GM12878 (cell line): ENCODE measurements around the gene CDCA5. TPM values are rescaled to one million over a fixed set of nuclear protein-coding genes. Genes with fewer than 3 reads are reported as not detected.

Experiments used
- ATAC-seq: fragments of 200-7000 bp; cut with Tn5 transposase; 3 replicates; pipeline ENCODE4 v1.9.1; 2020; ENCODE audit warnings: mild to moderate bottlenecking, moderate library complexity
- BruUV-seq: library from RNA; stranded (reverse); fragments of 400-500 nt; replicated peaks from 2 replicates; lab custom pipeline; 2021; lab: Mats Ljungman, UMichigan
- CTCF ChIA-PET: fragments of 300-600 bp; sonication (Branson Sonifier 250); formaldehyde crosslinking; extraction: SDS; loops from one replicate; lab custom pipeline; 2021; ENCODE audit warnings: inconsistent platforms; lab: Yijun Ruan, JAX
- POLR2A ChIA-PET: fragments of 350-600 bp; formaldehyde crosslinking; extraction: SDS; loops from one replicate; lab custom pipeline; 2021; ENCODE audit warnings: inconsistent platforms; lab: Charles Lee
- RAD21 ChIA-PET: fragments of 300-600 bp; sonication (Branson Sonifier 250); formaldehyde crosslinking; loops from one replicate; lab custom pipeline; 2023; ENCODE audit warnings: antibody characterized with exemption; ENCODE audit not compliant: unreplicated experiment; lab: Charles Lee
- SMC1A ChIA-PET: fragments of 300-600 bp; sonication (Branson Sonifier 250); formaldehyde crosslinking; loops from one replicate; lab custom pipeline; 2023; ENCODE audit not compliant: unreplicated experiment, uncharacterized antibody; lab: Charles Lee
- DNase-seq: peaks from one replicate; pipeline ENCODE4 v3.0.0-alpha.2; 2011; ENCODE audit warnings: low read depth, low spot score
- FAIRE-seq: peaks from 3 replicates; lab custom pipeline; 2011; peaks lifted over from hg19 to GRCh38; lab: Jason Lieb, UNC
- H2AFZ ChIP-seq: 2 replicates; pipeline ENCODE4 v1.6.0; 2011; ENCODE audit warnings: low read depth, low read length, control low read depth; ENCODE audit not compliant: control insufficient read depth
- H3K27ac ChIP-seq: 2 replicates; pipeline ENCODE4 v1.5.1; 2011; ENCODE audit warnings: control low read depth; ENCODE audit not compliant: control insufficient read depth, insufficient read depth
- H3K27me3 ChIP-seq, 2 experiments: replicated peaks in 1 of 2; 2 replicates each; pipeline versions ENCODE4 v1.6.0 to v1.6.1; 2011; ENCODE audit warnings: low read length in 1 of 2; ENCODE audit not compliant: control insufficient read depth in 2 of 2, insufficient read depth in 2 of 2
- H3K36me3 ChIP-seq, 2 experiments: 2 replicates each; pipeline ENCODE4 v1.5.1; 2011; ENCODE audit warnings: low read length in 1 of 2; ENCODE audit not compliant: control insufficient read depth in 2 of 2, insufficient read depth in 2 of 2
- H3K4me1 ChIP-seq: 2 replicates; pipeline ENCODE4 v1.6.1; 2011; ENCODE audit warnings: mild to moderate bottlenecking, low read length, moderate library complexity, mixed read lengths; ENCODE audit not compliant: control insufficient read depth, insufficient read depth
- H3K4me2 ChIP-seq: 2 replicates; pipeline ENCODE4 v1.6.0; 2011; ENCODE audit warnings: control low read depth; ENCODE audit not compliant: control insufficient read depth, insufficient read depth
- H3K4me3 ChIP-seq: fragments of 200-600 bp; sonication (generic); 2 replicates; pipeline ENCODE4 v1.5.1; 2016
- H3K79me2 ChIP-seq: 2 replicates; pipeline ENCODE4 v1.6.0; 2011; ENCODE audit warnings: low read length; ENCODE audit not compliant: control insufficient read depth, insufficient read depth
- H3K9ac ChIP-seq: 2 replicates; pipeline ENCODE4 v1.8.0; 2011; ENCODE audit warnings: low read length, control low read depth, mixed read lengths; ENCODE audit not compliant: control insufficient read depth, insufficient read depth
- H3K9me3 ChIP-seq: replicated peaks from 3 replicates; pipeline ENCODE4 v1.5.1; 2011; ENCODE audit warnings: mild to moderate bottlenecking, low read length; ENCODE audit not compliant: control insufficient read depth, insufficient read depth
- H4K20me1 ChIP-seq: 2 replicates; pipeline ENCODE4 v1.6.0; 2011; ENCODE audit not compliant: control insufficient read depth, insufficient read depth
- BMI1 ChIP-seq: fragments of 450-650 bp; IDR thresholded peaks from 2 replicates; pipeline ENCODE4 v1.6.1; 2016; ENCODE audit warnings: mild to moderate bottlenecking, moderate library complexity, borderline replicate concordance
- MEF2B ChIP-seq: fragments of 450-650 bp; IDR thresholded peaks from 2 replicates; pipeline ENCODE4 v1.6.1; 2018; ENCODE audit warnings: mild to moderate bottlenecking, moderate library complexity; ENCODE audit not compliant: partially characterized antibody, poor library complexity, severe bottlenecking
- MYC ChIP-seq: IDR thresholded peaks from 2 replicates; pipeline ENCODE4 v1.6.1; 2011; ENCODE audit warnings: mild to moderate bottlenecking, low read length, moderate library complexity, inconsistent platforms; ENCODE audit not compliant: insufficient read depth, insufficient replicate concordance, insufficient read length, severe bottlenecking
- NFXL1 ChIP-seq: fragments of 450-650 bp; IDR thresholded peaks from 2 replicates; pipeline ENCODE4 v1.6.1; 2017; ENCODE audit warnings: antibody characterized with exemption, mild to moderate bottlenecking, borderline replicate concordance
- PAX5 ChIP-seq: IDR thresholded peaks from 2 replicates; pipeline ENCODE4 v1.6.1; 2011; ENCODE audit warnings: low read depth, low read length, borderline replicate concordance
- ZNF274 ChIP-seq: IDR thresholded peaks from one replicate; pipeline ENCODE4 v1.8.0; 2011; ENCODE audit not compliant: insufficient read length, insufficient read depth
- ZNF622 ChIP-seq: fragments of 450-650 bp; IDR thresholded peaks from 2 replicates; pipeline ENCODE4 v1.6.1; 2017; ENCODE audit warnings: mild to moderate bottlenecking, inconsistent platforms
- WGBS: methylation state at CpG from one replicate; pipeline ENCODE4 v1.1.6; 2016; ENCODE audit warnings: low lambda C conversion rate; ENCODE audit not compliant: insufficient replicate concordance, insufficient coverage; ENCODE audit errors: missing lambda C conversion rate; 5-methylcytosine and 5-hydroxymethylcytosine counted together
- in situ Hi-C: fragments of 300-500 bp; cut with MboI; formaldehyde crosslinking; loops from 9 replicates; pipeline ENCODE4 v1.14.3; 2018; ENCODE audit warnings: mixed read lengths
- intact Hi-C: fragments of 100-400 bp; cut with micrococcal nuclease; formaldehyde crosslinking; loops from one replicate; pipeline ENCODE4 v1.14.2; 2022; ENCODE audit not compliant: unreplicated experiment
- polyA plus RNA-seq, 11 experiments: library from polyadenylated mRNA; depleted of rRNA in 4 of 11; unstranded in 6 of 11; stranded (reverse) in 5 of 11; fragments of >200 nt; fragmentation: Nextera tagmentation in 4 of 11; fragmentation: Illumina TruSeq in 1 of 11; extraction: Ambion mirVana in 4 of 11; extraction: Trizol in 1 of 11; gene quantifications; 1 replicate in 1 of 11; 2 replicates in 10 of 11; pipeline versions ENCODE4 v1.2.1 to v1.2.3, GENCODE V29; 2011 to 2016; ENCODE audit warnings: inconsistent platforms in 2 of 11, missing spikeins in 2 of 11, low read depth in 1 of 11
- total RNA-seq, 4 experiments: library from RNA; depleted of rRNA in 3 of 4; stranded (reverse); fragments of >200 nt in 3 of 4; fragmentation: Illumina TruSeq in 1 of 4; extraction: Trizol in 1 of 4; gene quantifications; 2 replicates each; pipeline versions ENCODE4 v1.2.1 to v1.2.3, GENCODE V29; 2013 to 2021

Gene CDCA5
- total and polyA plus RNA-seq, 10 of the 15 experiments (the other 5 are each of a cell fraction or from before 2014, with no cell fraction given), result 21.2 to 107 (median 64.9) TPM

GRCh38 chr11:65102142-65103095 is 18.6 kb upstream of the CDCA5 start (continued):
- TF ChIP-seq NFXL1 (no peak), MYC (no peak)

- in situ Hi-C loops (no loop called here), intact Hi-C loops (no loop called here)
- no peak overlapping the region for H3K4me2 ChIP-seq
- ATAC-seq (no peak), FAIRE-seq (no peak), DNase-seq (no peak)
- BruUV-seq, result no TSS peak
- WGBS, result 86% methylated on average over 6 of the region's 6 CpGs
- no peak overlapping the region for H3K27ac ChIP-seq
- H3K9me3 ChIP-seq, result no peaks in the 10 kb centered on the region
- no peaks in the 10 kb centered on the region for H3K27me3 ChIP-seq
- SMC1A ChIA-PET, result no interaction called here
- peaks cover 4% of the 10 kb centered on the region for H3K4me1 ChIP-seq
- TF ChIP-seq ZNF274 (no peak), MEF2B (no peak), ZNF622 (no peak), PAX5 (no peak), BMI1 (no peak)
- H2AFZ ChIP-seq, result no peak overlapping the region
- no peak overlapping the region for H3K4me3 ChIP-seq
- RAD21 ChIA-PET, result interaction anchor here (0.6 kb wide), 1 partner anchor 17 kb away, joined by 3 read pairs; the partner anchor contains the start of gene ZNHIT2
- peaks cover 9% of the 10 kb centered on the region for H3K79me2 ChIP-seq
- no peaks in the 10 kb centered on the region for H4K20me1 ChIP-seq
- POLR2A ChIA-PET, result interaction anchor here (0.6 to 1.6 kb wide), 3 partner anchors 26 to 156 kb away, joined by 3 to 8 read pairs (median 5); no protein-coding TSS in a partner anchor
- H3K9ac ChIP-seq, result no peak overlapping the region
- peaks cover 2 to 11% of the 10 kb centered on the region in 2 experiments; a peak in 3 of 4 replicates for H3K36me3 ChIP-seq
- CTCF ChIA-PET, result interaction anchor here (0.6 to 7.0 kb wide), 12 partner anchors 10 to 322 kb away, joined by 3 to 76 read pairs (median 4); partner anchors contain the start of genes ARL2, CAPN1, TM7SF2 and ZNHIT2
These were observed 17.0 kb upstream of the CDCA5 start for GRCh38 chr11:65100674-65101350.
